NCI-H2029 (cell line): Measurements from ENCODE around the gene COL11A1.
A peak's percentile ranks its signal among the peaks of the same experiment; 100 is the strongest.
"Not testable (repeated sequence)": the region's sequence is repeated elsewhere in the genome, so short reads cannot be mapped to it uniquely, and the experiment has no call there.

Source experiments
- DNase-seq: peaks from one replicate; lab custom pipeline; 2025; lab: John Stamatoyannopoulos, UW

COL11A1 gene

DNA sequence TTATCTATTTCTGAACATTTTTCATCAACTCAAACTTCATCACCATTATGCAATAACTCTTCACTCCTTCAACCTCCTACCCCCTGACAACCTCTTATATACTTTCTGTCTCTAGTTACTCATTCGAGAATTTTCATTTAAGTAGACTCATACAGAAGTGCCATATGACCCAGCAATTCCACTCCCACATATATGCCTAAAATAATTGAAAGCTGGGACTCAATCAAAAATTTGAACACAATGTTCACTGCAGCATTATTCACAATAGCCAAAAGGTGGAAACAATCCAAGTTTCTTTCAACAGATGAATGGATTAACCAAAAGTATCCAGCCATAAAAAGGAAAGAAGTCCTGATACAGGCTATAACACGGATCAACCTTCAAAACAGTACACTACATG, 24.1 kb downstream of the COL11A1 start:
- DNase-seq = no peak

DNA sequence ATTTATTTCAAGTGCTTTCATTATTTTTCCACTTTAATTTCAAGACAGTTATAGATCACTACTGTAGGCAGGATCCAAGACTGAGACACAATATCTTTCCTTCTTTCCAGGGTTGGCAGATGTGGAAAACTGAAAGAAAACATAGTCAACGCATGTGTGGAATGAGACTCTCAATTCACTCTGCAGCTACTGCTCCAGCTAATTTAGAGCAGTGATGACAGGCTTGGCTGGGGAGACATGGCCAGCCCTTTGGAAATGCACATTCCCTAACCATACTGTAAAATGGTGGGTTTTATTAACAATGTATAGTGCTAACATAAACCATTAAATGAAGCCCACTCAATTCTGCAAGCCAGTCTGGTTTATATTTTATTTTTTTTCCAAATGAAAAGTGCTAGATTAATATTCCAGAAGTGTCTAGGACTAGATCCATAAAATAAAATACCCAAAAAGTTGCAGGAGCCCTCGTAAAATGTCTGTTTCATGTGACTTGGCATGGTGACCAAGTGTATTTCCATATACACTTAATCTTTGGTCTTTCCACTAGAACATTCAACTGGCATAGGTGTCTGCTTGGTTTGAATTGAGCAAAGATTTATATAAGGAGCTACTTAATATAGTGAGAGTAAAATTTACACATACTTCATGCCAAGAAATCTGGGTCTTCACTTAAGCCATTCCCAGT, 32.9 kb downstream of the COL11A1 start:
- no peak for DNase-seq

GRCh38 chr1:103074224-103074623, 34.1 kb downstream of the COL11A1 start:
- no peak for DNase-seq

- DNase-seq = no peak
Observed at GRCh38 chr1:103069201-103069600, 39.1 kb downstream of the COL11A1 start.

DNA sequence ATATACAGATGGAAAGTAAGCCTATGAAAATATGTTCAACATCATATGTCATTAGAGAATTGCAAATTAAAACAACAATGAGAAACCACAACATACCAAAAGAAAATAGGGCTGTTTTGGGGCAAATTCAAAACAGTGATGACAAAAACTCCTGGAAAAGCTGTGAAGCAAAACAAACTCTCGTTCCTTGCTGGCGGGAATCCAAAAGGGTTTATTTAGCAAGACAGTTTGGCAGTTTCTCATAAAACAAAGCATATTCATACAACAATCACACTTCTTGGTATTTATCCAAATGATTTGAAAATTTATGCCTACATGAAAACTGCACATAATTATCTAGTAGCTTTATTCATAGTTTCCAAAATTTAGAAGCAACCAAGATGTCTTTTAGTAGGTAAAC, 44.4 kb downstream of the COL11A1 start:
- DNase-seq = no peak

DNA sequence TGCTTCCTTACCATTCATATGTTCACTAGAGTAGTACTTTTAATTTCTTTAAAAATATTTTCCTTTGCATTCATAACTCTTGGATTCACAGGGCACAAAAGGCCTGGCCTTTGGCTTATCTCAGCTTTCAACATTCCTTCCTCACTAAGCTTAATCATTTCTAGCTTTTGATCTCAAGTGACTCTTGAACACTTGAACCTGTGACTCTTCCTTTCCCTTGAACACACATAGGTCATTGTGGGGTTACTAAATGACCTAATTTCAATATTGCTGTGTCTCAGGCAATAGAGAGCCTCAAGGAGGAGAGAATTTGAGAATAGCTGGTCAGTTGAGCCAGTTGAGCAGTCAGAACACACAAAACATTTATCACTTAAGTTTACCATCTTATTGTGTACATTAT, 49.9 kb downstream of the COL11A1 start:
- DNase-seq = no peak

GRCh38 chr1:103056423-103056822, 51.9 kb downstream of the COL11A1 start:
- no peak for DNase-seq

- not testable (repeated sequence) for DNase-seq
Observed at GRCh38 chr1:103028110-103028509, 80.2 kb downstream of the COL11A1 start.

GRCh38 chr1:103025858-103026409, 82.4 kb downstream of the COL11A1 start:
- DNase-seq = no peak

GRCh38 chr1:103024051-103024450, 84.3 kb downstream of the COL11A1 start:
- no peak for DNase-seq

DNA sequence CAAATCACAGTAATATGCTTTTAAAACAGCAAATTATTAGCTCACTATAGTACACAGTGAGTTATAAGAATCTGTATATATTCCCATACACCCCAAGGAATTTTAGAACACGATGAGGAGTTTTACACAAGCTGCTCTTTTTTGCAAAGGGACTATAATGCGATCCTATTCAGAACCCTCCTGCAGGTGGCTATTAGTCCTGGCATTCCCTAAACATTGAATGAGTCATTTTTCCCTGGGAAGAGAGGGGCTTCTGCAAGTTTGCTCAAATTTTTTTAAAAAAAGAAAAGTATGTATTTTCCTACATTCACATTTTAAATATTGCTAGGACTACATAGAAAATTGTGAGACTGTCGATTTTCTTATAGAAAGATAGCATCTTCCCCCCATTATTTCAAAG, 106.3 kb downstream of the COL11A1 start:
- DNase-seq = no peak

DNA sequence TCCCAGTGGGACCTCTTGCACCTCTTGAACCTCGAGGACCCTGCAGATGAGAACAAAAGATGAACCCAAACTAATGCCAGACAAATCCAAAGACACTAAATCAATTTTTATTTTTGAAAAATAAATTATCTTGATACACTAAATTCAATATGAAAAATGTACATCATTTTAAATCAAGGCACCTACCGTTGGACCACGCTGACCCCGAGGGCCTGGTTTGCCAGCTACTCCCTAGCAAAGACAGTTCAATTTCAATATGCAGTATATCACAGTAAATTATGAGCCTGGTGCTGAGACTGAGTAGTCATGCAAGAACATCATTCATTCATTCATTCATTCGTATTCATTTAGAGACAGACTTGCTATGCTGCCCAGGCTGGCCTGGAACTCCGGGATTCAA, 129.4 kb downstream of the COL11A1 start:
- no peak for DNase-seq

DNA sequence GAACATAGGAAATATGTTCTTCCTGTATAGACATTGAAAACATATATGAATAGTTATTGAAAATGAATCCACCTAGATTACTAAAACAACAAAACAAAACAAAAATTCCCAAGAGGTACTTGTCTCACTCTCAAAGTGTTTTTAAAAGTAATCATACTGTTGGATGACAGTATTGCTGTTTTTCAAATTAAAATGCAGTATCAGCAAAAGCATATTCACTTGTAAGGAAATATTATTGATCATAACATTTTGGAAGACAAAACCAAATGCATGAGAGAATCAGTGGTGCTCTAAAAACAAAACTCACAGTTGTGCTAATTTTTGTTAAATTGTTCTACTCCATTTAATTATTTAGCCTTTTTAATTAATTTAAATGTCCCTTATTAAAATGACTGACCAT, 131.0 kb downstream of the COL11A1 start:
- DNase-seq = no peak

DNA sequence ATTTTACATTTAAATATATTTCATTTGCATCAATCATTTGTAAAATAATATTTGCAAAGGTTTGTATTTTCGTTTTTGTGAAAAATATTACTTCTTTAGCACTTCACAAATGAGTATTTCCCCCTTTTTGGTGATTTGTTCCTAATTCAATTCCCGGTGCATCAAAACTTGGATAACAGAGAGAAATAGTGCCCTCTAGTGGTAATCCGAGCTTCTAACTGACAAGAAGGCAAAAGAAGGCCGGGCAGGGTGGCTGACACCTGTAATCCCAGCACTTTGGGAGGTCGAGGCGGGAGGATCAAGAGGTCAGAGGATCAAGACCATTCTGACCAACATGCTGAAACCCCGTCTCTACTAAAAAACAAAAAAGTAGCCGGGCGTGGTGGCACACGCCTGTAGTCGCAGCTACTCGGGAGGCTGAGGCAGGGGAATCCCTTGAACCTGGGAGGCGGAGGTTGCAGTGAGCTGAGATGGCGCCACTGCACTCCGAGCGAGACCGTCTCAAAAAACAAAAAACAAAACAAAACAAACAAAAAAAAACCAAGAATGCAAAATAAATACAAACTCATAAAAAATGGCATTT, 137.7 kb downstream of the COL11A1 start:
- DNase-seq = peak; percentile 68

- no peak for DNase-seq
Observed at GRCh38 chr1:102967786-102968185, 140.5 kb downstream of the COL11A1 start.

DNA sequence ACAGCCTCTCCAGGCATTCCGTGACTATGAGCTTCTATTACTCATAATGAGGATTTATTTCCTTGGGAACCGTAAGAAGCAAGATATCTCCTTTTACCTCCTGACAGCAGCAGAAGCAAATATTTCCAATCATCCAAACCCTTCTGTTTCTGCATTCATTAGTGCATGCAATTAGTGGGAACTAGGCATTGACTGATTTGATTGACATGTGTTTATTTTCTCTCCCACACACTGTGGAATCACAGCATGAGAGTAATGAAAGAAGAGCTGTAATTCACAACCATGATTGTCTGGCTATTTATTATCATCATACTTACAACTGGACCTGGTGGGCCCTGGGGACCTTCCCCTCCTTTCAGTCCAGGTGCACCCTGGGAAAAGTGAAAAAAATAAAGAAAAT, 146.8 kb downstream of the COL11A1 start:
- no peak for DNase-seq

GRCh38 chr1:102954576-102954975, 153.7 kb downstream of the COL11A1 start:
- DNase-seq = no peak

DNA sequence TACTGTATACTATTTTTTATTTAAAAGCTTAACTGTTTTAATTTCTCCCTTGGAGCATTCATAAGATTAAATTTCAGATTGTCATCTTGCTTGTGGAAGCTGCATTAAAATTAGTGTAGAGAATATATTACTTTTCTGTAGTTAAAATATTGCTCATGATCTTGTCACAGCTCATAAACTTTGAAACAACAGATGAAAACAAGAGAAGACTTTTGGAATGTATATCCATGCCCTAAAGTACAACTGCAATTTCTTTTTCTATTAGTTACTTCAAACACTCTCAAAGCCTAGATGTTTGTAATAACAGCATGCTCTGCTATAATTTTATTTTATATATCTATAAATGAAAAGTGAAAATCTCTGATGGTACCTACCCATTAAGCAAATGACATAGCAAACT, 155.9 kb downstream of the COL11A1 start:
- no peak for DNase-seq

DNA sequence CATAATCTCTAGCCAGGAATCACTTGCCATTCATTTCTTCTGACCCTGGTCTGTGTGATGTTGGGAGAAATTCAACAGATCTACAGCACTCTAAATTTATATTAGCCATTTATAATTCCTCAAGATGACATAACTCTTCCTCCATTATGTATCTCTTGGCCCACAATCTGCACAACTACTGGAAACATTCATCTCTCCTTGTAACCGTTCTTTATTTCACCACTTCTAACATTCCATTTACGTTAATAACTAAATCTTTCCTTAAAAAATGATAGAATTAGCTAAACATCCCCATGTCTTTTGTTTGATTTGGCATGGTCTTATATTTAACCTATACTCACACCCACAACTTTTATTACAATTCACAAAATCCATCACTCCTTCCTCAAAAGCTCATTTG, 166.0 kb downstream of the COL11A1 start:
- no peak for DNase-seq

DNA sequence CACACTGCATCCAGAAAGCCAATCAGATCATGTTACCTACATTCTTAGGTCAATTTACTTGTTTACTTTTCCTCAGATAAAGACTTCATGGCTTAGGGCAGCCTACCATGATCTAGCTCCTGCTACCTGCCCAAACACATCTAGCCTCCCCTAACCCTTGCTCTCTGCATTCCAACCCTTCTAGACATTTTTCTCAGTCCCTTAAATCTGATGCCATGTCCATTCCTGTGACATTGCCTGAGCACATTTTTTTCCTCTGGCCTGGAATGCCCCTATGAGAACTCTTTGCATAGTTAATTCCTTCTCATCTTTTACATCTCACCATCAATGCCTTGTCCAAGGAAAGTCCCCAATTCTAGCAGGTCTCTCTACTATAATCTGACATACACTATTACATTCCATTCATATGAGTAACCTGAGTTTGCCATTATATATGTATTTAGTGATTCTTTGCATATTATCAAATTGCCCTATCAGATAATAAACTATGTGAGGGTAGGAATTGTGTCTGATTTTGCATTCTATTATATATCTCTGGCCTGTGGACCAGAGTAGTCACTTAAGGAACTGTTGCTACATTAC, 166.9 kb downstream of the COL11A1 start:
- DNase-seq = no peak

DNA sequence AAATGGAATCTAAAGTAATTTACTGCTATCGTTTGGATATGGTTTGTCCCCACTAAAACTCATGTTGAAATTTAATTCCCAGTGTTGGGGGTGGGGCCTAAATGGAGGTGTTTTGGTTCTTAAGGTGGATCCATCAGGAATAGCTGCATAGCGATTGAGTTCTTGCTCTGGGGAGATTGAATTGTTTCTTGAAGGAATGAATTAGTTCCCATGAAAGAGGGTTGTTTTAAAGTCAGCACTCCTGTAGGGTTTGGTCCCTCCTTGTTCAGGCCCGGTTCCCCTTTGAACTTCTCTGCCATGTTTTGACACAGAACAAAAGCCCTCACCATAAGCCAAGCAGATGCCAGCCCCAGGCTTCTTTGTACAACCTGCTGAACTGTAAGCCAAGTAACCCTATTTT, 170.9 kb downstream of the COL11A1 start:
- DNase-seq = no peak

GRCh38 chr1:102933362-102933761, 175.0 kb downstream of the COL11A1 start:
- not testable (repeated sequence) for DNase-seq

DNA sequence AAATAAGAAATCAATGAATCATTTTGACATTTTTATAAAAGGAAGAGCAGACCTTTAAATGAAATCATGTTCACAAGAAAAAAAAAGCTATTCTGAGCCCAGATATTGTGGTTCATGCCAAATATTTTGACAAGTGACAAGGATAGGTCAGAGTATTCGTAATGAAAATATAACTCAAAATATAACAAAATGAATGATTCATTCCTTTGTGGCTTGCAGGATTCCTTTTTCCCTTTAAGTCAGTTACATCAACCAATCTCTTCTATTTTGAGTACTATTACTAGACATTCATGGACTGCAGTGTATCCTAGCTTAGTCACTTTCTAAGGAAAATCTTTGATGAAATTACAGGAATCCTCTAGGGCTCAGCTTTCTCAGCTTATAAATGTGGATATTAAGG, 188.7 kb downstream of the COL11A1 start:
- DNase-seq = no peak
